OCI-M2 (cell line): ENCODE measurements around the gene TRPM3.
"Not testable (repeated sequence)": the region's sequence is repeated elsewhere in the genome, so short reads cannot be mapped to it uniquely, and the experiment has no call there.

Experiments used
- DNase-seq: peaks from one replicate; lab custom pipeline; 2025; ENCODE audit not compliant: unreplicated experiment; lab: John Stamatoyannopoulos, UW

The TRPM3 gene

DNA sequence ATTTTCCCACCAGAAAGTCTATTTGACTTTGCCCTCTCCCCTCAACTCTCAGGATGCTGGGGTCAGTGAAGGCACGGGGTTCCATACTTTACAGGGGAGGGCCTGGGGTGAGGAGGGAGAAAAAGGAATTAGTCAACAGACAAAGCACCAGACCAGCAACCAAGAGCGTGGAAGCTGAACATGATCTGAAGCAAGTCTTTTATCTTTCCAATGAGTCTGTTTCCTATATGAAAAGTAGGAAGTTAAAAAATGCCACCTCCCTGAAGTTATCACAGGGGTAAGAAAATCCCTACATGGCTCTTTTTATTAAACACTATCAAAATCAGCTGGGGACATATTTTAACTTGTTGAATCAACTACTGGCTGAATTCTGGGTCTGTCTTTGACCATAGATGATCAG lies 337.0 kb downstream of the TRPM3 start:
- no peak for DNase-seq

DNA sequence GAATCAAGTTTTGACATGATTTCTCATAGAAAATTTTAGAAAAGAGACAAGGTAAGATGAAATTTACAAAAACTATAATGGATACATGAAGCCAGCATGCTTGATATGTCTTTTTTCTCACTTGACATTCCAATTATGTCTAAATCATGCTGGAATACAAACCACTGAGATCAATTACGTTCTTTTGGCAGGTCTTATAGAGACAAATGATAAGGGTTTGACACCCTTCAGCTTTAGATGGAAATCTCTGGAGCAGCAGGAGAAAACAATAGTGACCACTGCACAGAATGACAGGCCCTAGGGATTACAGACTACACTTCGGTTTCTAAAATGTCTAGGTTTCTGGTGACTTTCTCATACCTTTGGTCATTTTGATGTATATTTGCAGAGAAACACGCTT lies 342.9 kb downstream of the TRPM3 start:
- DNase-seq, result no peak

GRCh38 chr9:70773579-70773978 lies 347.8 kb downstream of the TRPM3 start:
- no peak for DNase-seq

DNA sequence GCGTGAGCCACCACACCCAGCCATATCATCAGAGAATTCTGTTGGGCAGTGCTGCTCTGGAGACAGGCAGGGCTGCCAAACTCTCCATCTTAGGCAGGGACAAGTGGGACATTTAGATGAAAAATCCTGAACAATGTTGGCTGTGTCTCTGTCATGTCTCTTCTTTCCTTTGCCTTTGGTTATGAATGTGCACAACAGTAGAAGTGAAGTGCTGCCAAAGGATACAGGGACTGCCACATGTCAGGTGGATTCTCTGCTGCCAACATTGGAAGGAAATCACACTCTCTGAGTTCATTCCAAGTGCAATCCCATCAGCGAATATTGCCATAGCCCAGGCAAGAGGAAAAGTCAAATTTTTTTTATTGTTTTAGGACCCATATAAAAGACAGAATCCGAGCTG lies 348.8 kb downstream of the TRPM3 start:
- no peak for DNase-seq

GRCh38 chr9:70765946-70766345 lies 355.5 kb downstream of the TRPM3 start:
- DNase-seq, result no peak

- no peak for DNase-seq
These were observed 360.2 kb downstream of the TRPM3 start for GRCh38 chr9:70761139-70761670.

- no peak for DNase-seq
These were observed 361.2 kb downstream of the TRPM3 start for GRCh38 chr9:70760228-70760627.

GRCh38 chr9:70753311-70753710 lies 368.1 kb downstream of the TRPM3 start:
- DNase-seq, result no peak

DNA sequence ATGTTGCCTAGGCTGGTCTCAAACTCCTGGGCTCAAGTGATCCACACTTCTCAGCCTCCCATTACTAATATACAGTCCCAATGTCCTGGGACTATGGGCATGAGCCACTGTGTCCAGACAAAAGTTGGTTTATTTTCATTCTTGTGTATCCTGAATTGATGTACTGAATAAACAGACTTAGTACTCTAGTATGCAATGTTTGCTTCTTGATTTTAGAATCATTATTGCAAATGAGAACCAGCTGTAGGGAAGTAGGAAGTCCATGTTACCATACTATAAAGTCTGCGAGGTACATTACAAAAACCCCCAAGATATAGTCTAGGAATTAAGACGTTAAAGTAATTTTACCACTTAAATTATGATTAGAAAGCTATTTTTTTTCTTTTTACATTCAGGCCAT lies 372.4 kb downstream of the TRPM3 start:
- DNase-seq, result no peak

DNA sequence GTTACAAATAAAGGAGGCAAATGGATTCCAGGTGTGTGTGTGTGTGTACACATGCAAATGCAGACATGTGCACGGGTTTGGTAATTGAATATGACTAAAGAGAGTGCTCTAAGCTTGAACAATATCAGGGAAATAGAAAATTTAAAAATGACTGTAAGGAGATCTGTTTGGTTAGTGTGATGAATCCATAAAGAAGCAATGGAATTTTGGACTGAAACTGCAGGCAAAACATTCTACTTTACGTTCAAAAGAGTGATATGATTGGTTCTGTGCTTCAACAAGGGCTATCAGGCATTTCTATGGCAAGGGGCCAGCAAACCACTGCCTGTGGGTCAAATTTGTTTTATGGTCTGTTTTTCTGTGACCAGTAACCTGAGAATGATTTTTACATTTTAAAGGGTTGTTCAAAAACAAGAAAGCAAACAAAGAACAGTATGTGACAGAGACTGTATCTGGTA lies 374.1 kb downstream of the TRPM3 start:
- DNase-seq, result no peak

DNA sequence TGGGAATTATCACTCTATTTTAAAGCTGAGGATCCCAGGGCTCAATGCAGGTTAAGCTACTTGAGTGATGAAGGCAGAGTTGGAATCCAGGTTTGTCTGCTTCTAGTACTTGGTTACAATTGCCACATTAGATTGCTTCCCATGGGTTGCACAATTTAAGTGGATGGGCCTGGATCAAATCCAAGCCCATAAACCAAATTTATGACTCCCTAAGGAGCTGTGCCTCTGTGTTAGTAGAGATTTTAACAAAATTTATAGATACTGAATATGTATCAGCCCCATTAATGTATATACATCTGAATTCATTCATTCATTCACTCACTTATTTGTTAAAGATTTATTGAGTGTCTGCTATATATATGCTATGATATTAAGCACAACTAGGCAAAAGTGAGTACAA lies 374.7 kb downstream of the TRPM3 start:
- no peak for DNase-seq

GRCh38 chr9:70746316-70746715 lies 375.1 kb downstream of the TRPM3 start:
- no peak for DNase-seq

GRCh38 chr9:70724794-70725193 lies 396.6 kb downstream of the TRPM3 start:
- DNase-seq, result not testable (repeated sequence)

GRCh38 chr9:70724025-70724424 lies 397.4 kb downstream of the TRPM3 start:
- not testable (repeated sequence) for DNase-seq

- not testable (repeated sequence) for DNase-seq
These were observed 414.6 kb downstream of the TRPM3 start for GRCh38 chr9:70706797-70707196.

GRCh38 chr9:70701163-70701562 lies 420.3 kb downstream of the TRPM3 start:
- DNase-seq, result no peak

- no peak for DNase-seq
These were observed 424.6 kb downstream of the TRPM3 start for GRCh38 chr9:70696694-70697335.

- no peak for DNase-seq
These were observed 426.7 kb downstream of the TRPM3 start for GRCh38 chr9:70694758-70695157.

DNA sequence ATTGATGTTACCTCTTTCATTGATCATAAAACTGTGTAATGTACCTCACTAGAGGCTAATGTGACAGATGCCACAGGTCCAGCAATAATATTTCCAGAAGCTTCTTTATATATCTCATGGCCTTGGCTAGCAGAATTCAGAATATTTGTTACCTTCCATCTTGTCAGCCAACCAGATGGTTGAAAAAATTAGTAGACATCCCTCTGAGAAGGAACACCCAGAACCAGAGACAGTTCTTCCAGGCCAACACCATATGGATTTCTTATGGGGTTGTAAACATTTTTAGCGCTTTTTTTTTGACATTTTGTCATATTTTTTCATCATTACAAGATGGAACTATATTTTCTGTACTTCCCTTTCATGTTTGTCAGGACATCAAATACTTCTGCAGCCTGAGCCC lies 428.2 kb downstream of the TRPM3 start:
- no peak for DNase-seq

- no peak for DNase-seq
These were observed 429.0 kb downstream of the TRPM3 start for GRCh38 chr9:70692431-70692830.

DNA sequence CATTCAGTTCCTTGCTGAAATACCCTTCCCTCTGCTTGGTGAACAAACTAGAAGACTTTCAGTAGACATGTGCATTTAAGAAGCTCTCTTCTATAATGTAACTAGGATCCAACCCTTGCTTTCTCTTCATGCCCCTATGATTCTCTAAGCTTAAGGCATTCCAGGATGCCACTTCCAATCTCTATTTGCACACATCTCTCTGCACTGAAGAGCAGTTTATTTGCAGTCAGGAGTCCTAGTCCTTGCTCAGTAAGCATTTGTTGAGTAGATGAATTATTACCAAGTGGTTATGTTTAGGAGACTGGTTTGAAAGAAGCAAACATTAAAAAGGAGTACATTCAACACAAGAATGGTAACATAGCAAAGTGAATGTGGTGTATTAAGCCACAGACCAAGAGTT lies 432.7 kb downstream of the TRPM3 start:
- DNase-seq, result no peak

GRCh38 chr9:70683841-70684240 lies 437.6 kb downstream of the TRPM3 start:
- DNase-seq, result no peak

DNA sequence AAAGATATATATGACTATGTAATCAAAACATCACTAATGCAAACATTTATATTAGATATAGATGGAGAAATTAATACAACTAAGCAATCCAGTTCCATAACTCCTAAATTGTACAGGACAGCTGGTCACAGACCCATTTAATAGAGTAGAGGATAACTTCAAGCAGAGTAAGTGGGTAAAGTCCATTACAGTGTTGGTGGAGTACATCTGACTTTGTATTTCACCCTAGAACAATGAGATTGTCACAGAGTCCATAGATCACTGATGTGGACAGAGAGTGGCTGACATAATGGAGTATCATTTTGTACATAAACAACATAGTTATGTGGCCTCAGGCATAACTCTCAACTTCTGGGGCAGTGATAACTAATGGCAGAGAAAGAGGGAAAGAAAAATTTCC lies 439.1 kb downstream of the TRPM3 start:
- no peak for DNase-seq
